GM18519 (cell line): ENCODE measurements around the gene KAZN.

Source experiments
- ATAC-seq: cut with Tn5 transposase; IDR thresholded peaks from one replicate; pipeline ENCODE4 v1.9.1; 2021; ENCODE audit warnings: mild to moderate bottlenecking, moderate library complexity; ENCODE audit not compliant: unreplicated experiment, low FRiP score

KAZN gene

GRCh38 chr1:14944471-14944985 is 346.0 kb downstream of the KAZN start:
- ATAC-seq, result no peak

GRCh38 chr1:14945132-14946010 is 346.9 kb downstream of the KAZN start:
- no peak for ATAC-seq

- ATAC-seq, result no peak
Measured at GRCh38 chr1:14946011-14946359, 347.5 kb downstream of the KAZN start.

- ATAC-seq, result no peak
Measured at GRCh38 chr1:14946684-14947238, 348.3 kb downstream of the KAZN start.

GRCh38 chr1:14947421-14947820 is 348.9 kb downstream of the KAZN start:
- no peak for ATAC-seq

GRCh38 chr1:14948112-14948652 is 349.7 kb downstream of the KAZN start:
- no peak for ATAC-seq

GRCh38 chr1:14949270-14949835 is 350.9 kb downstream of the KAZN start:
- no peak for ATAC-seq

- ATAC-seq, result no peak
Measured at GRCh38 chr1:14949836-14950713, 351.6 kb downstream of the KAZN start.

GRCh38 chr1:14951766-14952165 is 353.3 kb downstream of the KAZN start:
- no peak for ATAC-seq

- ATAC-seq, result no peak
Measured at GRCh38 chr1:14952626-14953314, 354.3 kb downstream of the KAZN start.

GRCh38 chr1:14954210-14954609 is 355.7 kb downstream of the KAZN start:
- ATAC-seq, result no peak

GRCh38 chr1:14954930-14955329 is 356.4 kb downstream of the KAZN start:
- ATAC-seq, result no peak

- no peak for ATAC-seq
Measured at GRCh38 chr1:14955402-14955801, 356.9 kb downstream of the KAZN start.

GRCh38 chr1:14955976-14956375 is 357.5 kb downstream of the KAZN start:
- ATAC-seq, result no peak

GRCh38 chr1:14956579-14957195 is 358.2 kb downstream of the KAZN start:
- no peak for ATAC-seq

- no peak for ATAC-seq
Measured at GRCh38 chr1:14957375-14958098, 359.1 kb downstream of the KAZN start.

- ATAC-seq, result no peak
Measured at GRCh38 chr1:14958249-14959058, 360.0 kb downstream of the KAZN start.
